ENCODE measurements around the gene ACAT1.

Gene ACAT1

GRCh38 chr11:108196901-108197300, 75.5 kb downstream of the ACAT1 start:
- Histone ChIP-seq H3K9ac (ENCODE audit: low read length) (no peak overlapping the region), H3K4me2 (ENCODE audit: low read length) (peak overlapping the region; percentile 64), H3K4me3 (ENCODE audit: low read length) (peak overlapping the region; percentile 29; the same call in 1 of the 2 replicates), H3K9me3 (ENCODE audit: insufficient read depth, low read length) (no peaks in the 10 kb centered on the region), H3K4me1 (ENCODE audit: low read length) (peaks cover 44% of the 10 kb centered on the region), H3K79me2 (ENCODE audit: low read length) (peaks cover 61% of the 10 kb centered on the region), H3K27ac (ENCODE audit: low read length) (peak overlapping the region; percentile 41), H2AFZ (ENCODE audit: low read depth, low read length) (no peak overlapping the region), H3K36me3 (replicated peaks; ENCODE audit: low read depth, low read length) (peaks cover 34% of the 10 kb centered on the region), H4K20me1 (ENCODE audit: insufficient read depth, low read length) (peaks cover 52% of the 10 kb centered on the region), H3K27me3 (ENCODE audit: low read depth, low read length) (no peaks in the 10 kb centered on the region)
- TF ChIP-seq EZH2phosphoT487 (IDR thresholded peaks at IDR 0.05; ENCODE audit: low read depth) (no peak), CTCF (IDR thresholded peaks at IDR 0.05; ENCODE audit: low read depth, low read length) (no peak)

All from OCI-LY3 (cell line).